ENCODE data around the gene SUPT5H. TPM values are rescaled to one million over a fixed set of nuclear protein-coding genes. Genes with fewer than 3 reads are reported as not detected.

The SUPT5H gene
- total and polyA plus RNA-seq, 2 of the 13 experiments (the other 11 are each of a cell fraction or from before 2014, with no cell fraction given): 48.2 to 51.7 TPM

DNA sequence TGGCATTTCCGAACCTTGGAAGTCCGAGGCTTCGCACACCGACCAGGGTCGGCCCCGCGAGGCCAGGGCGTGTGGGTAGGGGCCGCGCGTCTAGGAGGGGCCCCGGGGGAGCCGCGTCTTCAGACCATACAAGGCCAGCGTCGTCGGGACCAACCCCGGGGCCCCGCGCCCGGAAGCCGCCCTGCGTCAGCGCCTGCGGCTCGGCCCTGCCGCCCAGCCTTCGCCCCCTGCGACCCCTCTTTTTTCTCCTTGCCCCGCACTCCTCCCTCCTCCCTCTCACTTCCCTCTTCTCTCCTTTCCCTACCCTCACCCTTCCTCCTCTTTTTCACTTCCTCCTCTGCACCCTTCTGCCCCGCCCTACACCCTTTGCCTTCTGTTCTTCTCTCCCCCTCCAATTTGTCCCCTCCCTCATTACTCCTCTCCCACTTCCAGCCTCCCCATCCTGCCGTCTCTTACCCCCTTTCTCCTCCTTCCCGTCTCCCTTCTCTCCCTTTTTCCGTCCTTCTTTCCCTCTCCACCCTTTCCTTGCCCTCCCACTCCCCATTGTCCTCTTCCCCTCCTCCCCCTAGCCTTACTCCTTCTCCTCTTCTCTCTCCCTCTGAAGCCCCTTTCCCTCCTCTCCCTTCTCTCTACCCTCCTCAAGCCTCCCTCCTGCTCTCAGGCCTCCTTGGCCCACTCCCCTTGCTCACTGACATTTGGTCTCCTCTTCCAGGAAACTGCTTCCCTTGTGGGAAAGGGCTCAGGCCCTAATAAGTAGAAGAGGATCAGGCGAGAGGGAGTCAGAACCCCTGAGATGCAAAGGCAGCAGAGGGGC lies 35.2 kb upstream of the SUPT5H start:
- Histone ChIP-seq H3K4me3 (replicated peaks in 1 of 3; ENCODE audit: insufficient read depth in 1 of 3, low read depth in 2 of 3, low read length in 3 of 3) (peak overlapping the region; percentile 70 to 98 (median 97)), H3K36me3 (replicated peaks in 1 of 2; ENCODE audit: control insufficient read depth in 1 of 2, insufficient read depth in 2 of 2, low read length in 2 of 2) (peaks cover 0 to 3% of the 10 kb centered on the region in 2 experiments; a peak in 1 of 5 replicates), H3K4me2 (ENCODE audit: low read depth, low read length) (peak overlapping the region; percentile 96), H3K9ac (ENCODE audit: insufficient read depth, low read depth, low read length) (peak overlapping the region; percentile 83), H3K9me3 (ENCODE audit: low read length) (no peaks in the 10 kb centered on the region), H2AFZ (ENCODE audit: low read length) (no peak overlapping the region), H3K4me1 (ENCODE audit: insufficient read depth, low read length) (peaks cover 55% of the 10 kb centered on the region), H4K20me1 (ENCODE audit: insufficient read depth, low read length) (peaks cover 20% of the 10 kb centered on the region; the same call in 1 of the 2 replicates), H3K27ac (ENCODE audit: extremely low read length, insufficient read depth, low read length) (peak overlapping the region; percentile 81), H3K27me3 (ENCODE audit: control insufficient read depth in 1 of 2, insufficient read depth in 2 of 2, low read length in 2 of 2) (no peaks in the 10 kb centered on the region; a peak in 1 of 5 replicates), H3K79me2 (ENCODE audit: insufficient read depth, low read length) (peaks cover 39% of the 10 kb centered on the region)
- CTCF ChIA-PET (ENCODE audit: low intra/inter-chr PET ratio, low total read pairs): interaction anchor here (5.1 kb wide), 1 partner anchor 13 kb away, joined by 127 read pairs; no protein-coding TSS in a partner anchor
- 2% methylated on average over 12 of the region's 35 CpGs for WGBS (ENCODE audit: low lambda C conversion rate)
- no peak for FAIRE-seq
- ATAC-seq: no peak; the same call in 2 of the 3 replicates
- in situ Hi-C loops (cut with HindIII; ENCODE audit: extremely low pct_ligation_motif_present, low pct_unique_long_range_greater_than_20kb) (no loop called here), intact Hi-C loops (cut with micrococcal nuclease; ENCODE audit: unreplicated experiment) (loop anchor here (5.0 to 10.0 kb wide), 3 partner anchors 68 to 288 kb away; partner anchors contain the start of genes EID2B and SAMD4B)
- BruUV-seq (replicated peaks): no TSS peak
- POLR2A ChIA-PET: interaction anchor here (5.8 kb wide), 1 partner anchor 19 kb away, joined by 43 read pairs; the partner anchor contains the start of genes MED29 and PAF1
- DNase-seq (ENCODE audit: low spot score): no peak
- TF ChIP-seq HNRNPLL (IDR thresholded peaks at IDR 0.05; ENCODE audit: low read depth, low read length, poor library complexity, severe bottlenecking) (no peak), ZNF781 (CRISPR knock-in tag; IDR thresholded peaks at IDR 0.05; ENCODE audit: borderline replicate concordance, not compliant biosample characterization) (no peak), BRCA1 (CRISPR knock-in tag; IDR thresholded peaks at IDR 0.05) (no peak), KDM2A (CRISPR knock-in tag; IDR thresholded peaks at IDR 0.05; ENCODE audit: borderline replicate concordance, low read depth) (0 out of 2 replicates have a peak, but pooled peaks have one; percentile 8), REPIN1 (CRISPR knock-in tag; IDR thresholded peaks at IDR 0.05; ENCODE audit: borderline replicate concordance, low read depth) (no peak), ZNF230 (CRISPR knock-in tag; IDR thresholded peaks at IDR 0.05) (peak; percentile 65; the same call in 1 of the 2 replicates), ZNF652 (CRISPR knock-in tag; IDR thresholded peaks at IDR 0.05; ENCODE audit: borderline replicate concordance, low read depth) (no peak), ZNF550 (CRISPR knock-in tag; IDR thresholded peaks at IDR 0.05; ENCODE audit: borderline replicate concordance) (no peak), REL (CRISPR knock-in tag; conservative IDR thresholded peaks at IDR 0.05) (0 out of 2 replicates have a peak, but pooled peaks have one; percentile 50), RARG (CRISPR knock-in tag; IDR thresholded peaks at IDR 0.05; ENCODE audit: low read depth) (no peak)
- TF ChIP-seq, protein P1, sequence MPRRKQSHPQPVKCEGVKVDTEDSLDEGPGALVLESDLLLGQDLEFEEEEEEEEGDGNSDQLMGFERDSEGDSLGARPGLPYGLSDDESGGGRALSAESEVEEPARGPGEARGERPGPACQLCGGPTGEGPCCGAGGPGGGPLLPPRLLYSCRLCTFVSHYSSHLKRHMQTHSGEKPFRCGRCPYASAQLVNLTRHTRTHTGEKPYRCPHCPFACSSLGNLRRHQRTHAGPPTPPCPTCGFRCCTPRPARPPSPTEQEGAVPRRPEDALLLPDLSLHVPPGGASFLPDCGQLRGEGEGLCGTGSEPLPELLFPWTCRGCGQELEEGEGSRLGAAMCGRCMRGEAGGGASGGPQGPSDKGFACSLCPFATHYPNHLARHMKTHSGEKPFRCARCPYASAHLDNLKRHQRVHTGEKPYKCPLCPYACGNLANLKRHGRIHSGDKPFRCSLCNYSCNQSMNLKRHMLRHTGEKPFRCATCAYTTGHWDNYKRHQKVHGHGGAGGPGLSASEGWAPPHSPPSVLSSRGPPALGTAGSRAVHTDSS (CRISPR knock-in tag; conservative IDR thresholded peaks at IDR 0.05): no peak
- TF ChIP-seq, protein P2, sequence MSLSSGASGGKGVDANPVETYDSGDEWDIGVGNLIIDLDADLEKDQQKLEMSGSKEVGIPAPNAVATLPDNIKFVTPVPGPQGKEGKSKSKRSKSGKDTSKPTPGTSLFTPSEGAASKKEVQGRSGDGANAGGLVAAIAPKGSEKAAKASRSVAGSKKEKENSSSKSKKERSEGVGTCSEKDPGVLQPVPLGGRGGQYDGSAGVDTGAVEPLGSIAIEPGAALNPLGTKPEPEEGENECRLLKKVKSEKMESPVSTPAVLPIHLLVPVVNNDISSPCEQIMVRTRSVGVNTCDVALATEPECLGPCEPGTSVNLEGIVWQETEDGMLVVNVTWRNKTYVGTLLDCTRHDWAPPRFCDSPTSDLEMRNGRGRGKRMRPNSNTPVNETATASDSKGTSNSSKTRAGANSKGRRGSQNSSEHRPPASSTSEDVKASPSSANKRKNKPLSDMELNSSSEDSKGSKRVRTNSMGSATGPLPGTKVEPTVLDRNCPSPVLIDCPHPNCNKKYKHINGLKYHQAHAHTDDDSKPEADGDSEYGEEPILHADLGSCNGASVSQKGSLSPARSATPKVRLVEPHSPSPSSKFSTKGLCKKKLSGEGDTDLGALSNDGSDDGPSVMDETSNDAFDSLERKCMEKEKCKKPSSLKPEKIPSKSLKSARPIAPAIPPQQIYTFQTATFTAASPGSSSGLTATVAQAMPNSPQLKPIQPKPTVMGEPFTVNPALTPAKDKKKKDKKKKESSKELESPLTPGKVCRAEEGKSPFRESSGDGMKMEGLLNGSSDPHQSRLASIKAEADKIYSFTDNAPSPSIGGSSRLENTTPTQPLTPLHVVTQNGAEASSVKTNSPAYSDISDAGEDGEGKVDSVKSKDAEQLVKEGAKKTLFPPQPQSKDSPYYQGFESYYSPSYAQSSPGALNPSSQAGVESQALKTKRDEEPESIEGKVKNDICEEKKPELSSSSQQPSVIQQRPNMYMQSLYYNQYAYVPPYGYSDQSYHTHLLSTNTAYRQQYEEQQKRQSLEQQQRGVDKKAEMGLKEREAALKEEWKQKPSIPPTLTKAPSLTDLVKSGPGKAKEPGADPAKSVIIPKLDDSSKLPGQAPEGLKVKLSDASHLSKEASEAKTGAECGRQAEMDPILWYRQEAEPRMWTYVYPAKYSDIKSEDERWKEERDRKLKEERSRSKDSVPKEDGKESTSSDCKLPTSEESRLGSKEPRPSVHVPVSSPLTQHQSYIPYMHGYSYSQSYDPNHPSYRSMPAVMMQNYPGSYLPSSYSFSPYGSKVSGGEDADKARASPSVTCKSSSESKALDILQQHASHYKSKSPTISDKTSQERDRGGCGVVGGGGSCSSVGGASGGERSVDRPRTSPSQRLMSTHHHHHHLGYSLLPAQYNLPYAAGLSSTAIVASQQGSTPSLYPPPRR (CRISPR knock-in tag; IDR thresholded peaks at IDR 0.05; ENCODE audit: borderline replicate concordance): peak; percentile 57
- TF ChIP-seq, protein P3, sequence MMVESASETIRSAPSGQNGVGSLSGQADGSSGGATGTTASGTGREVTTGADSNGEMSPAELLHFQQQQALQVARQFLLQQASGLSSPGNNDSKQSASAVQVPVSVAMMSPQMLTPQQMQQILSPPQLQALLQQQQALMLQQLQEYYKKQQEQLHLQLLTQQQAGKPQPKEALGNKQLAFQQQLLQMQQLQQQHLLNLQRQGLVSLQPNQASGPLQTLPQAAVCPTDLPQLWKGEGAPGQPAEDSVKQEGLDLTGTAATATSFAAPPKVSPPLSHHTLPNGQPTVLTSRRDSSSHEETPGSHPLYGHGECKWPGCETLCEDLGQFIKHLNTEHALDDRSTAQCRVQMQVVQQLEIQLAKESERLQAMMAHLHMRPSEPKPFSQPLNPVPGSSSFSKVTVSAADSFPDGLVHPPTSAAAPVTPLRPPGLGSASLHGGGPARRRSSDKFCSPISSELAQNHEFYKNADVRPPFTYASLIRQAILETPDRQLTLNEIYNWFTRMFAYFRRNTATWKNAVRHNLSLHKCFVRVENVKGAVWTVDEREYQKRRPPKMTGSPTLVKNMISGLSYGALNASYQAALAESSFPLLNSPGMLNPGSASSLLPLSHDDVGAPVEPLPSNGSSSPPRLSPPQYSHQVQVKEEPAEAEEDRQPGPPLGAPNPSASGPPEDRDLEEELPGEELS (CRISPR knock-in tag; IDR thresholded peaks at IDR 0.05): no peak
